ENCODE data around the gene ATP6V1F. TPM values are rescaled to one million over a fixed set of nuclear protein-coding genes. Genes with fewer than 3 reads are reported as not detected.

The ATP6V1F gene
- 74.6 TPM for total RNA-seq

- FAIRE-seq = peak; percentile 24
- DNase-seq (ENCODE audit: low spot score in 2 of 2) = peak; percentile 94 to 97
These were observed at the start of gene ATP6V1F for GRCh38 chr7:128862571-128863432. Gene ATP6V1F, plus strand, starts transcription at chr7:128862856. Its CDS starts 49 bp downstream, at chr7:128862905.

- DNase-seq (ENCODE audit: low spot score in 2 of 2) = peak; percentile 36 to 49
These were observed 48.2 kb upstream of the ATP6V1F start for GRCh38 chr7:128814499-128814898.

GRCh38 chr7:128815289-128815942 lies 47.2 kb upstream of the ATP6V1F start:
- FAIRE-seq (no peak), DNase-seq (ENCODE audit: low spot score in 2 of 2) (no peak)

More at GRCh38 chr7:128814499-128814898, 48.2 kb upstream of the ATP6V1F start:
- no peak for FAIRE-seq

GRCh38 chr7:128818694-128819093 lies 44.0 kb upstream of the ATP6V1F start:
- FAIRE-seq (no peak), DNase-seq (ENCODE audit: low spot score in 2 of 2) (no peak)

GRCh38 chr7:128821724-128822123 lies 40.9 kb upstream of the ATP6V1F start:
- FAIRE-seq (no peak), DNase-seq (ENCODE audit: low spot score in 2 of 2) (no peak)

- FAIRE-seq = no peak
These were observed 36.1 kb upstream of the ATP6V1F start for GRCh38 chr7:128826512-128826911.

GRCh38 chr7:128826916-128827247 lies 35.8 kb upstream of the ATP6V1F start:
- no peak for FAIRE-seq

More at GRCh38 chr7:128826512-128826911, 36.1 kb upstream of the ATP6V1F start:
- no peak for DNase-seq (ENCODE audit: low spot score in 2 of 2)

GRCh38 chr7:128827248-128827958 lies 35.3 kb upstream of the ATP6V1F start:
- FAIRE-seq = no peak
- no peak for DNase-seq (ENCODE audit: low spot score in 2 of 2)

More at GRCh38 chr7:128826916-128827247, 35.8 kb upstream of the ATP6V1F start:
- no peak for DNase-seq (ENCODE audit: low spot score in 2 of 2)

- no peak for DNase-seq (ENCODE audit: low spot score in 2 of 2)
- FAIRE-seq = no peak
These were observed 34.5 kb upstream of the ATP6V1F start for GRCh38 chr7:128827971-128828711.

GRCh38 chr7:128829391-128830166 lies 33.1 kb upstream of the ATP6V1F start:
- FAIRE-seq (no peak), DNase-seq (ENCODE audit: low spot score in 2 of 2) (no peak)

- FAIRE-seq (no peak), DNase-seq (ENCODE audit: low spot score in 2 of 2) (peak in 1 of 2 donors; percentile 48)
These were observed 32.2 kb upstream of the ATP6V1F start, which contains the start of gene FLNC for GRCh38 chr7:128830231-128831177. Gene FLNC, plus strand, starts transcription at chr7:128830406. Its CDS starts 232 bp downstream, at chr7:128830638.

GRCh38 chr7:128831178-128831993 lies 31.3 kb upstream of the ATP6V1F start:
- DNase-seq (ENCODE audit: low spot score in 2 of 2) (no peak), FAIRE-seq (no peak)

- FAIRE-seq (no peak), DNase-seq (ENCODE audit: low spot score in 2 of 2) (peak; percentile 47 to 58)
These were observed 30.4 kb upstream of the ATP6V1F start for GRCh38 chr7:128831994-128832879.

- DNase-seq (ENCODE audit: low spot score in 2 of 2) = no peak
- FAIRE-seq = no peak
These were observed 29.8 kb upstream of the ATP6V1F start for GRCh38 chr7:128832880-128833147.

- FAIRE-seq = no peak
- peak; percentile 66 to 79 for DNase-seq (ENCODE audit: low spot score in 2 of 2)
These were observed 29.3 kb upstream of the ATP6V1F start for GRCh38 chr7:128833148-128833945.

- DNase-seq (ENCODE audit: low spot score in 2 of 2) = no peak
- no peak for FAIRE-seq
These were observed 28.7 kb upstream of the ATP6V1F start for GRCh38 chr7:128833946-128834325.
